Suprapubic skin (tissue), 4 donors: ENCODE data around the gene FAXDC2.

ENCODE experiments used
- POLR2A ChIP-seq, 2 donors: fragments of 450-650 bp; IDR thresholded peaks; one replicate each; pipeline ENCODE4 v1.6.1; 2017; ENCODE audit warnings: antibody characterized with exemption in 2 of 2, mild to moderate bottlenecking in 2 of 2, moderate library complexity in 2 of 2
- POLR2AphosphoS5 ChIP-seq, 3 donors: sonication (generic); formaldehyde crosslinking; IDR thresholded peaks; one replicate each; pipeline ENCODE4 v1.6.1; 2017; ENCODE audit warnings: antibody characterized with exemption in 3 of 3
- TF ChIP-seq, protein P1 (sequence below), 2 donors: fragments of 200-600 bp in 1 of 2; fragments of 450-650 bp in 1 of 2; sonication (generic) in 1 of 2; IDR thresholded peaks; one replicate each; pipeline ENCODE4 v1.5.1; 2016 to 2019; ENCODE audit warnings: antibody characterized with exemption in 2 of 2, mild to moderate bottlenecking in 1 of 2, moderate library complexity in 1 of 2

DNA sequence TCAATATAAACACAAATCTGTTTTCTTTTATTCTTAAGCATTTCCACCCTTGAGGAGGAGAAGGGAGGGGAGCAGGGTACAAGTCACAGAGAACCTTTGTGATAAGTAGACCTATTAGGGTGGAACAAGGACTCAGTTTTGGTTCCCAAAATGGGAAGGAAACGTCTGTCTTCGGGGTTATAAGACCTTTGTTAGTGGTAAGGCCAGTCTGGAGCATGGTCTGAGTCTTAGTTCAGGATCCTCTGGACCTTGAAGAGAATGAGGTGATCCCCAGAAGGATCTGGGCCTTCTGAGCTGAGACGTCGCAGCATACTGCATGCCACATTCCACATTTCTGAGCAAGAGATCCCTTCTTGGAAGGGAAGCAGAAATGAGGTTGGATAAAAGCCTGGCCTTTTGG, 37.2 kb downstream of the FAXDC2 start:
- TF ChIP-seq POLR2AphosphoS5 (IDR thresholded peaks at IDR 0.05) (no peak), POLR2A (IDR thresholded peaks at IDR 0.05) (no peak)
- TF ChIP-seq, protein P1, sequence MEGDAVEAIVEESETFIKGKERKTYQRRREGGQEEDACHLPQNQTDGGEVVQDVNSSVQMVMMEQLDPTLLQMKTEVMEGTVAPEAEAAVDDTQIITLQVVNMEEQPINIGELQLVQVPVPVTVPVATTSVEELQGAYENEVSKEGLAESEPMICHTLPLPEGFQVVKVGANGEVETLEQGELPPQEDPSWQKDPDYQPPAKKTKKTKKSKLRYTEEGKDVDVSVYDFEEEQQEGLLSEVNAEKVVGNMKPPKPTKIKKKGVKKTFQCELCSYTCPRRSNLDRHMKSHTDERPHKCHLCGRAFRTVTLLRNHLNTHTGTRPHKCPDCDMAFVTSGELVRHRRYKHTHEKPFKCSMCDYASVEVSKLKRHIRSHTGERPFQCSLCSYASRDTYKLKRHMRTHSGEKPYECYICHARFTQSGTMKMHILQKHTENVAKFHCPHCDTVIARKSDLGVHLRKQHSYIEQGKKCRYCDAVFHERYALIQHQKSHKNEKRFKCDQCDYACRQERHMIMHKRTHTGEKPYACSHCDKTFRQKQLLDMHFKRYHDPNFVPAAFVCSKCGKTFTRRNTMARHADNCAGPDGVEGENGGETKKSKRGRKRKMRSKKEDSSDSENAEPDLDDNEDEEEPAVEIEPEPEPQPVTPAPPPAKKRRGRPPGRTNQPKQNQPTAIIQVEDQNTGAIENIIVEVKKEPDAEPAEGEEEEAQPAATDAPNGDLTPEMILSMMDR (IDR thresholded peaks at IDR 0.05): no peak
